Activated CD8-positive, alpha-beta memory T cell treated with anti-CD3 and anti-CD28 coated beads, Interleukin-2, amount 10 ng/mL, durations not matched to agents 7 days and 5 days (primary cell): ENCODE results near the gene DLGAP1. TPM values are rescaled to one million over a fixed set of nuclear protein-coding genes. Genes with fewer than 3 reads are reported as not detected.

Experiments
- ATAC-seq: fragments of 150-1000 bp; cut with Tn5 transposase; one replicate; pipeline ENCODE4 v1.10.0; 2021; ENCODE audit warnings: moderate library complexity
- CTCF ChIA-PET: fragments of 350-600 bp; sonication (Branson Sonifier 250); formaldehyde crosslinking; loops from one replicate; lab custom pipeline; 2021; ENCODE audit warnings: antibody characterized with exemption; lab: Charles Lee
- DNase-seq: peaks from one replicate; pipeline ENCODE4 v3.0.0-alpha.2; 2020
- H3K27ac Mint-ChIP-seq: one replicate; pipeline ENCODE4 v1.8.0; 2021; ENCODE audit warnings: mild to moderate bottlenecking, mixed read lengths
- H3K27me3 Mint-ChIP-seq: one replicate; pipeline ENCODE4 v1.8.0; 2021; ENCODE audit warnings: mixed read lengths
- H3K36me3 Mint-ChIP-seq: one replicate; pipeline ENCODE4 v1.8.0; 2021; ENCODE audit warnings: mild to moderate bottlenecking, mixed read lengths
- H3K4me1 Mint-ChIP-seq: one replicate; pipeline ENCODE4 v1.8.0; 2021; ENCODE audit warnings: mixed read lengths
- H3K4me3 Mint-ChIP-seq: one replicate; pipeline ENCODE4 v1.8.0; 2021; ENCODE audit warnings: mild to moderate bottlenecking, moderate library complexity, mixed read lengths
- H3K9me3 Mint-ChIP-seq: one replicate; pipeline ENCODE4 v1.8.0; 2022; ENCODE audit warnings: low read depth, mixed read lengths
- total RNA-seq, 2 experiments: library from RNA; stranded (reverse); gene quantifications; one replicate each; pipeline ENCODE4 v1.2.3, GENCODE V29; 2021

Gene DLGAP1
- total RNA-seq, 2 experiments from 2014 or later = not detected

- H3K4me3 Mint-ChIP-seq = no peak overlapping the region
- ATAC-seq (no peak), DNase-seq (no peak)
- peaks cover 24% of the 10 kb centered on the region for H3K27me3 Mint-ChIP-seq
- no peaks in the 10 kb centered on the region for H3K36me3 Mint-ChIP-seq
- CTCF ChIA-PET = no interaction called here
- no peak overlapping the region for H3K27ac Mint-ChIP-seq
- no peaks in the 10 kb centered on the region for H3K9me3 Mint-ChIP-seq
- H3K4me1 Mint-ChIP-seq = no peaks in the 10 kb centered on the region
These were observed 580.5 kb downstream of the DLGAP1 start for GRCh38 chr18:3874581-3874980.

- no peaks in the 10 kb centered on the region for H3K36me3 Mint-ChIP-seq
- peaks cover 24% of the 10 kb centered on the region for H3K27me3 Mint-ChIP-seq
- H3K9me3 Mint-ChIP-seq = no peaks in the 10 kb centered on the region
- CTCF ChIA-PET = no interaction called here
- no peak overlapping the region for H3K27ac Mint-ChIP-seq
- ATAC-seq = no peak
- H3K4me1 Mint-ChIP-seq = no peaks in the 10 kb centered on the region
- DNase-seq = no peak
- H3K4me3 Mint-ChIP-seq = no peak overlapping the region
These were observed 581.0 kb downstream of the DLGAP1 start for GRCh38 chr18:3874125-3874524.

- no peak overlapping the region for H3K4me3 Mint-ChIP-seq
- H3K27me3 Mint-ChIP-seq = peaks cover 24% of the 10 kb centered on the region
- CTCF ChIA-PET = no interaction called here
- no peak overlapping the region for H3K27ac Mint-ChIP-seq
- no peak for DNase-seq
- no peaks in the 10 kb centered on the region for H3K4me1 Mint-ChIP-seq
- no peaks in the 10 kb centered on the region for H3K9me3 Mint-ChIP-seq
- no peak for ATAC-seq
- no peaks in the 10 kb centered on the region for H3K36me3 Mint-ChIP-seq
These were observed 581.4 kb downstream of the DLGAP1 start for GRCh38 chr18:3873698-3874097.

- no peak for ATAC-seq
- Mint-ChIP-seq H3K27me3 (peaks cover 24% of the 10 kb centered on the region), H3K4me3 (no peak overlapping the region), H3K27ac (no peak overlapping the region), H3K4me1 (no peaks in the 10 kb centered on the region), H3K9me3 (no peaks in the 10 kb centered on the region), H3K36me3 (no peaks in the 10 kb centered on the region)
- no peak for DNase-seq
- CTCF ChIA-PET = no interaction called here
These were observed 581.9 kb downstream of the DLGAP1 start for GRCh38 chr18:3873211-3873610.

GRCh38 chr18:3872641-3873040, 582.5 kb downstream of the DLGAP1 start:
- H3K27me3 Mint-ChIP-seq = peaks cover 24% of the 10 kb centered on the region
- no peak for ATAC-seq
- no peaks in the 10 kb centered on the region for H3K36me3 Mint-ChIP-seq
- CTCF ChIA-PET = no interaction called here
- no peaks in the 10 kb centered on the region for H3K9me3 Mint-ChIP-seq
- no peak for DNase-seq
- H3K4me3 Mint-ChIP-seq = no peak overlapping the region
- H3K27ac Mint-ChIP-seq = no peak overlapping the region
- H3K4me1 Mint-ChIP-seq = no peaks in the 10 kb centered on the region

GRCh38 chr18:3871687-3872086, 583.4 kb downstream of the DLGAP1 start:
- CTCF ChIA-PET = no interaction called here
- Mint-ChIP-seq H3K36me3 (no peaks in the 10 kb centered on the region), H3K4me1 (no peaks in the 10 kb centered on the region), H3K27me3 (peaks cover 24% of the 10 kb centered on the region), H3K4me3 (no peak overlapping the region), H3K27ac (no peak overlapping the region), H3K9me3 (no peaks in the 10 kb centered on the region)
- no peak for ATAC-seq
- no peak for DNase-seq

GRCh38 chr18:3870914-3871313, 584.2 kb downstream of the DLGAP1 start:
- CTCF ChIA-PET = no interaction called here
- peaks cover 24% of the 10 kb centered on the region for H3K27me3 Mint-ChIP-seq

GRCh38 chr18:3869848-3870247, 585.3 kb downstream of the DLGAP1 start:
- Mint-ChIP-seq H3K4me3 (no peak overlapping the region), H3K27ac (no peak overlapping the region), H3K9me3 (no peaks in the 10 kb centered on the region), H3K4me1 (no peaks in the 10 kb centered on the region), H3K36me3 (no peaks in the 10 kb centered on the region), H3K27me3 (peaks cover 20% of the 10 kb centered on the region)
- CTCF ChIA-PET = interaction anchor here (0.8 to 2.0 kb wide), 3 partner anchors 98 to 168 kb away, joined by 3 to 6 read pairs (median 6); no protein-coding TSS in a partner anchor
- ATAC-seq (no peak), DNase-seq (no peak)

More at GRCh38 chr18:3870914-3871313, 584.2 kb downstream of the DLGAP1 start:
- Mint-ChIP-seq H3K9me3 (no peaks in the 10 kb centered on the region), H3K36me3 (no peaks in the 10 kb centered on the region), H3K4me1 (no peaks in the 10 kb centered on the region), H3K27ac (no peak overlapping the region), H3K4me3 (no peak overlapping the region)
- DNase-seq (no peak), ATAC-seq (no peak)

- Mint-ChIP-seq H3K4me1 (no peaks in the 10 kb centered on the region), H3K4me3 (no peak overlapping the region), H3K27me3 (peaks cover 16% of the 10 kb centered on the region), H3K36me3 (no peaks in the 10 kb centered on the region), H3K27ac (no peak overlapping the region), H3K9me3 (no peaks in the 10 kb centered on the region)
- CTCF ChIA-PET = no interaction called here
- DNase-seq = no peak
- ATAC-seq = no peak
These were observed 587.2 kb downstream of the DLGAP1 start for GRCh38 chr18:3867864-3868311.

GRCh38 chr18:3867236-3867635, 587.9 kb downstream of the DLGAP1 start:
- Mint-ChIP-seq H3K27ac (no peak overlapping the region), H3K4me3 (no peak overlapping the region), H3K27me3 (peaks cover 11% of the 10 kb centered on the region), H3K36me3 (no peaks in the 10 kb centered on the region), H3K9me3 (no peaks in the 10 kb centered on the region), H3K4me1 (no peaks in the 10 kb centered on the region)
- DNase-seq (no peak), ATAC-seq (no peak)
- CTCF ChIA-PET = no interaction called here

- DNase-seq (no peak), ATAC-seq (no peak)
- Mint-ChIP-seq H3K4me3 (no peak overlapping the region), H3K36me3 (no peaks in the 10 kb centered on the region), H3K9me3 (no peaks in the 10 kb centered on the region), H3K27ac (no peak overlapping the region), H3K27me3 (peaks cover 4% of the 10 kb centered on the region), H3K4me1 (no peaks in the 10 kb centered on the region)
- CTCF ChIA-PET = no interaction called here
These were observed 590.3 kb downstream of the DLGAP1 start for GRCh38 chr18:3864669-3865298.

GRCh38 chr18:3863593-3863992, 591.5 kb downstream of the DLGAP1 start:
- Mint-ChIP-seq H3K36me3 (no peaks in the 10 kb centered on the region), H3K27ac (no peak overlapping the region), H3K4me1 (no peaks in the 10 kb centered on the region), H3K27me3 (peaks cover 4% of the 10 kb centered on the region), H3K9me3 (no peaks in the 10 kb centered on the region), H3K4me3 (no peak overlapping the region)
- no peak for DNase-seq
- ATAC-seq = no peak
- CTCF ChIA-PET = no interaction called here

- H3K27me3 Mint-ChIP-seq = peaks cover 4% of the 10 kb centered on the region
- no peak overlapping the region for H3K27ac Mint-ChIP-seq
- ATAC-seq = no peak
- H3K4me1 Mint-ChIP-seq = no peaks in the 10 kb centered on the region
- DNase-seq = no peak
- H3K4me3 Mint-ChIP-seq = no peak overlapping the region
- no peaks in the 10 kb centered on the region for H3K9me3 Mint-ChIP-seq
- CTCF ChIA-PET = no interaction called here
- no peaks in the 10 kb centered on the region for H3K36me3 Mint-ChIP-seq
These were observed 592.1 kb downstream of the DLGAP1 start for GRCh38 chr18:3863006-3863405.

GRCh38 chr18:3861495-3861894, 593.6 kb downstream of the DLGAP1 start:
- Mint-ChIP-seq H3K27ac (no peak overlapping the region), H3K4me3 (no peak overlapping the region), H3K27me3 (peaks cover 4% of the 10 kb centered on the region), H3K4me1 (no peaks in the 10 kb centered on the region), H3K36me3 (no peaks in the 10 kb centered on the region), H3K9me3 (no peaks in the 10 kb centered on the region)
- no peak for ATAC-seq
- DNase-seq = no peak
- CTCF ChIA-PET = interaction anchor here (1.0 kb wide), 1 partner anchor 91 kb away, joined by 3 read pairs; no protein-coding TSS in a partner anchor
